ENCODE data around the gene CCSER1.

- TF ChIP-seq, protein P1, sequence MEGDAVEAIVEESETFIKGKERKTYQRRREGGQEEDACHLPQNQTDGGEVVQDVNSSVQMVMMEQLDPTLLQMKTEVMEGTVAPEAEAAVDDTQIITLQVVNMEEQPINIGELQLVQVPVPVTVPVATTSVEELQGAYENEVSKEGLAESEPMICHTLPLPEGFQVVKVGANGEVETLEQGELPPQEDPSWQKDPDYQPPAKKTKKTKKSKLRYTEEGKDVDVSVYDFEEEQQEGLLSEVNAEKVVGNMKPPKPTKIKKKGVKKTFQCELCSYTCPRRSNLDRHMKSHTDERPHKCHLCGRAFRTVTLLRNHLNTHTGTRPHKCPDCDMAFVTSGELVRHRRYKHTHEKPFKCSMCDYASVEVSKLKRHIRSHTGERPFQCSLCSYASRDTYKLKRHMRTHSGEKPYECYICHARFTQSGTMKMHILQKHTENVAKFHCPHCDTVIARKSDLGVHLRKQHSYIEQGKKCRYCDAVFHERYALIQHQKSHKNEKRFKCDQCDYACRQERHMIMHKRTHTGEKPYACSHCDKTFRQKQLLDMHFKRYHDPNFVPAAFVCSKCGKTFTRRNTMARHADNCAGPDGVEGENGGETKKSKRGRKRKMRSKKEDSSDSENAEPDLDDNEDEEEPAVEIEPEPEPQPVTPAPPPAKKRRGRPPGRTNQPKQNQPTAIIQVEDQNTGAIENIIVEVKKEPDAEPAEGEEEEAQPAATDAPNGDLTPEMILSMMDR (conservative IDR thresholded peaks at IDR 0.05), result no peak
- no peak for TF ChIP-seq EZH2 (IDR thresholded peaks at IDR 0.05; ENCODE audit: low read depth)
Observed at GRCh38 chr4:91322961-91323360, 1195.8 kb downstream of the CCSER1 start.

All from PC-9 (cell line).